ENCODE measurements around the gene MIPEP.

DNA sequence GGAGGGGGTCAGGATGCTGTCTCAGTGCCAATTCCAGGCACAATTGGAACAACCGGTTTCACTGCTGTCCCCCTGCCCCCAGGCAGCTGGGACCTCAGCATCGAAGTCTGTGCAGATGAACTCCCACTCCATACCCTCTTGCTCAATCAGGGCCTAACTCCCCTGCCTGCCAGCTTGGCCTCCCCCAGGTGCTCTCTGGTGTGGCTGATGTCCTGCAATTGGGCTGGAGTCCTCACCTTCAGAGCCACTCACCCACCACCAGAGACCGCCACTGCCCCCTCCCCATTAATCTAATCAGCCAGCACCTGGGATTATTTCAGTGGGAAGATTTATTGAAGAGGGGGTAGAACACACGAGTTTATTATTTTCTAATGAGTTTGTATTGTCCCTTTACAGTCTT, 118.8 kb downstream of the MIPEP start:
- TF ChIP-seq, protein P1, sequence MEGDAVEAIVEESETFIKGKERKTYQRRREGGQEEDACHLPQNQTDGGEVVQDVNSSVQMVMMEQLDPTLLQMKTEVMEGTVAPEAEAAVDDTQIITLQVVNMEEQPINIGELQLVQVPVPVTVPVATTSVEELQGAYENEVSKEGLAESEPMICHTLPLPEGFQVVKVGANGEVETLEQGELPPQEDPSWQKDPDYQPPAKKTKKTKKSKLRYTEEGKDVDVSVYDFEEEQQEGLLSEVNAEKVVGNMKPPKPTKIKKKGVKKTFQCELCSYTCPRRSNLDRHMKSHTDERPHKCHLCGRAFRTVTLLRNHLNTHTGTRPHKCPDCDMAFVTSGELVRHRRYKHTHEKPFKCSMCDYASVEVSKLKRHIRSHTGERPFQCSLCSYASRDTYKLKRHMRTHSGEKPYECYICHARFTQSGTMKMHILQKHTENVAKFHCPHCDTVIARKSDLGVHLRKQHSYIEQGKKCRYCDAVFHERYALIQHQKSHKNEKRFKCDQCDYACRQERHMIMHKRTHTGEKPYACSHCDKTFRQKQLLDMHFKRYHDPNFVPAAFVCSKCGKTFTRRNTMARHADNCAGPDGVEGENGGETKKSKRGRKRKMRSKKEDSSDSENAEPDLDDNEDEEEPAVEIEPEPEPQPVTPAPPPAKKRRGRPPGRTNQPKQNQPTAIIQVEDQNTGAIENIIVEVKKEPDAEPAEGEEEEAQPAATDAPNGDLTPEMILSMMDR (conservative IDR thresholded peaks at IDR 0.05; ENCODE audit: low read depth, low read length): no peak
- TF ChIP-seq EZH2 (IDR thresholded peaks at IDR 0.05; ENCODE audit: borderline replicate concordance, low read depth, low read length, poor library complexity, severe bottlenecking): no peak
